IgD-negative memory B cell (primary cell): ENCODE results near the gene C2CD2. TPM values are rescaled to one million over a fixed set of nuclear protein-coding genes. Genes with fewer than 3 reads are reported as not detected.

Experiments
- H3K27ac Mint-ChIP-seq, 3 donors: one replicate each; pipeline ENCODE4 v1.8.0; 2020 to 2022; ENCODE audit warnings: mild to moderate bottlenecking in 3 of 3, mixed read lengths in 3 of 3, moderate library complexity in 1 of 3
- H3K27me3 Mint-ChIP-seq: one replicate; pipeline ENCODE4 v1.8.0; 2021; ENCODE audit warnings: mixed read lengths
- H3K36me3 Mint-ChIP-seq: one replicate; pipeline ENCODE4 v1.8.0; 2020; ENCODE audit warnings: mild to moderate bottlenecking, mixed read lengths
- H3K4me1 Mint-ChIP-seq, 3 donors: one replicate each; pipeline ENCODE4 v1.8.0; 2020 to 2022; ENCODE audit warnings: mixed read lengths in 3 of 3, mild to moderate bottlenecking in 1 of 3
- H3K4me3 Mint-ChIP-seq, 4 donors: one replicate each; pipeline ENCODE4 v1.8.0; 2020 to 2022; ENCODE audit warnings: mild to moderate bottlenecking in 4 of 4, mixed read lengths in 4 of 4, moderate library complexity in 3 of 4
- H3K9me3 Mint-ChIP-seq, 3 donors: one replicate each; pipeline ENCODE4 v1.8.0; 2020 to 2021; ENCODE audit warnings: mixed read lengths in 3 of 3, mild to moderate bottlenecking in 1 of 3
- polyA plus RNA-seq: library from polyadenylated mRNA; unstranded; fragments of 300-500 nt; fragmentation: Illumina TruSeq; gene quantifications from one replicate; pipeline ENCODE4 v1.2.3, GENCODE V29; 2021

Gene C2CD2
- polyA plus RNA-seq, 1 donor from 2014 or later = 3.5 TPM

GRCh38 chr21:41941941-41942340 lies 11.9 kb downstream of the C2CD2 start:
- H3K9me3 Mint-ChIP-seq = no peaks in the 10 kb centered on the region
- no peaks in the 10 kb centered on the region for H3K36me3 Mint-ChIP-seq

GRCh38 chr21:41940431-41940830 lies 13.4 kb downstream of the C2CD2 start:
- Mint-ChIP-seq H3K4me1 (no peaks in the 10 kb centered on the region), H3K9me3 (no peaks in the 10 kb centered on the region), H3K27me3 (peaks cover under 1% of the 10 kb centered on the region), H3K27ac (no peak overlapping the region), H3K4me3 (no peak overlapping the region), H3K36me3 (no peaks in the 10 kb centered on the region)

More at GRCh38 chr21:41941941-41942340, 11.9 kb downstream of the C2CD2 start:
- Mint-ChIP-seq H3K27ac (no peak overlapping the region), H3K27me3 (no peaks in the 10 kb centered on the region), H3K4me3 (no peak overlapping the region), H3K4me1 (no peaks in the 10 kb centered on the region)

GRCh38 chr21:41939391-41939790 lies 14.4 kb downstream of the C2CD2 start:
- no peaks in the 10 kb centered on the region for H3K4me1 Mint-ChIP-seq
- no peaks in the 10 kb centered on the region for H3K36me3 Mint-ChIP-seq
- peaks cover 6% of the 10 kb centered on the region for H3K27me3 Mint-ChIP-seq
- H3K27ac Mint-ChIP-seq = no peak overlapping the region
- H3K9me3 Mint-ChIP-seq = no peaks in the 10 kb centered on the region
- H3K4me3 Mint-ChIP-seq = no peak overlapping the region

GRCh38 chr21:41933313-41934079 lies 20.3 kb downstream of the C2CD2 start:
- Mint-ChIP-seq H3K27me3 (peaks cover 15% of the 10 kb centered on the region), H3K4me1 (peaks cover 10 to 19% (median 18%) of the 10 kb centered on the region in 3 donors), H3K4me3 (peak overlapping the region in 3 of 4 donors; percentile 39 to 89 (median 74)), H3K9me3 (no peaks in the 10 kb centered on the region), H3K36me3 (peaks cover 1% of the 10 kb centered on the region), H3K27ac (peak overlapping the region in 1 of 3 donors; percentile 44)

- H3K9me3 Mint-ChIP-seq = no peaks in the 10 kb centered on the region
- peaks cover 1% of the 10 kb centered on the region for H3K36me3 Mint-ChIP-seq
- peaks cover 18 to 25% (median 25%) of the 10 kb centered on the region in 3 donors for H3K4me1 Mint-ChIP-seq
- H3K27me3 Mint-ChIP-seq = peaks cover 15% of the 10 kb centered on the region
- H3K27ac Mint-ChIP-seq = peak overlapping the region in 2 of 3 donors; percentile 44 to 68
- H3K4me3 Mint-ChIP-seq = peak overlapping the region in 3 of 4 donors; percentile 39 to 89 (median 74)
Measured at GRCh38 chr21:41932576-41933312, 21.1 kb downstream of the C2CD2 start.

GRCh38 chr21:41932191-41932575 lies 21.6 kb downstream of the C2CD2 start:
- peaks cover 1% of the 10 kb centered on the region for H3K36me3 Mint-ChIP-seq
- H3K4me1 Mint-ChIP-seq = peaks cover 21 to 26% (median 26%) of the 10 kb centered on the region in 3 donors
- no peaks in the 10 kb centered on the region for H3K9me3 Mint-ChIP-seq
- peak overlapping the region in 2 of 3 donors; percentile 44 to 68 for H3K27ac Mint-ChIP-seq
- H3K4me3 Mint-ChIP-seq = peak overlapping the region in 1 of 4 donors; percentile 82
- peaks cover 15% of the 10 kb centered on the region for H3K27me3 Mint-ChIP-seq

GRCh38 chr21:41931041-41931451 lies 22.8 kb downstream of the C2CD2 start:
- Mint-ChIP-seq H3K36me3 (peaks cover 1% of the 10 kb centered on the region), H3K9me3 (no peaks in the 10 kb centered on the region), H3K27me3 (peaks cover 15% of the 10 kb centered on the region), H3K4me3 (peak overlapping the region in 1 of 4 donors; percentile 73), H3K27ac (no peak overlapping the region), H3K4me1 (peaks cover 29 to 35% (median 33%) of the 10 kb centered on the region in 3 donors)

GRCh38 chr21:41929248-41929647 lies 24.6 kb downstream of the C2CD2 start:
- Mint-ChIP-seq H3K4me3 (peak overlapping the region in 2 of 4 donors; percentile 22 to 63), H3K9me3 (no peaks in the 10 kb centered on the region), H3K36me3 (peaks cover 1% of the 10 kb centered on the region), H3K27ac (peak overlapping the region; percentile 23 to 95 (median 40)), H3K4me1 (peaks cover 36 to 49% (median 43%) of the 10 kb centered on the region in 3 donors), H3K27me3 (peaks cover 9% of the 10 kb centered on the region)

- Mint-ChIP-seq H3K4me1 (peaks cover 36 to 52% (median 47%) of the 10 kb centered on the region in 3 donors), H3K27me3 (peaks cover 9% of the 10 kb centered on the region), H3K4me3 (peak overlapping the region; percentile 47 to 94 (median 81)), H3K9me3 (no peaks in the 10 kb centered on the region), H3K36me3 (peaks cover 1% of the 10 kb centered on the region), H3K27ac (peak overlapping the region; percentile 68 to 95 (median 91))
Measured at GRCh38 chr21:41928621-41929220, 25.1 kb downstream of the C2CD2 start.

- Mint-ChIP-seq H3K9me3 (no peaks in the 10 kb centered on the region), H3K27ac (peak overlapping the region; percentile 68 to 95 (median 91)), H3K4me1 (peaks cover 35 to 51% (median 44%) of the 10 kb centered on the region in 3 donors), H3K36me3 (peaks cover 1% of the 10 kb centered on the region), H3K27me3 (peaks cover 2% of the 10 kb centered on the region), H3K4me3 (peak overlapping the region; percentile 12 to 94 (median 50))
Measured at GRCh38 chr21:41927727-41928409, 25.9 kb downstream of the C2CD2 start.

GRCh38 chr21:41926807-41927171 lies 27.0 kb downstream of the C2CD2 start:
- H3K4me1 Mint-ChIP-seq = peaks cover 38 to 51% (median 41%) of the 10 kb centered on the region in 3 donors
- peaks cover 2% of the 10 kb centered on the region for H3K27me3 Mint-ChIP-seq
- H3K27ac Mint-ChIP-seq = peak overlapping the region; percentile 68 to 95 (median 95)
- H3K4me3 Mint-ChIP-seq = peak overlapping the region; percentile 83 to 94 (median 92)
- H3K9me3 Mint-ChIP-seq = no peaks in the 10 kb centered on the region
- H3K36me3 Mint-ChIP-seq = peaks cover 1% of the 10 kb centered on the region

GRCh38 chr21:41926117-41926806 lies 27.6 kb downstream of the C2CD2 start:
- Mint-ChIP-seq H3K4me1 (peaks cover 42 to 55% (median 44%) of the 10 kb centered on the region in 3 donors), H3K4me3 (peak overlapping the region; percentile 83 to 94 (median 92)), H3K9me3 (no peaks in the 10 kb centered on the region), H3K27me3 (peaks cover 2% of the 10 kb centered on the region), H3K36me3 (peaks cover 1% of the 10 kb centered on the region), H3K27ac (peak overlapping the region; percentile 68 to 95 (median 95))

GRCh38 chr21:41925767-41926116 lies 28.1 kb downstream of the C2CD2 start:
- Mint-ChIP-seq H3K9me3 (no peaks in the 10 kb centered on the region), H3K4me3 (peak overlapping the region; percentile 83 to 94 (median 92)), H3K4me1 (peaks cover 46 to 55% (median 46%) of the 10 kb centered on the region in 3 donors), H3K27ac (peak overlapping the region in 2 of 3 donors; percentile 68 to 95), H3K27me3 (peaks cover 1% of the 10 kb centered on the region), H3K36me3 (peaks cover 1% of the 10 kb centered on the region)

GRCh38 chr21:41924368-41924754 lies 29.5 kb downstream of the C2CD2 start:
- Mint-ChIP-seq H3K36me3 (peaks cover 2% of the 10 kb centered on the region), H3K9me3 (no peaks in the 10 kb centered on the region), H3K27me3 (no peaks in the 10 kb centered on the region), H3K27ac (no peak overlapping the region), H3K4me1 (peaks cover 46 to 58% (median 48%) of the 10 kb centered on the region in 3 donors), H3K4me3 (peak overlapping the region in 1 of 4 donors; percentile 83)
